Measurements from ENCODE around the gene IL10RB. TPM values are rescaled to one million over a fixed set of nuclear protein-coding genes. Genes with fewer than 3 reads are reported as not detected.

Gene IL10RB
- total RNA-seq, 6 experiments from 2014 or later = 10.5 to 24.2 (median 20.3) TPM

DNA sequence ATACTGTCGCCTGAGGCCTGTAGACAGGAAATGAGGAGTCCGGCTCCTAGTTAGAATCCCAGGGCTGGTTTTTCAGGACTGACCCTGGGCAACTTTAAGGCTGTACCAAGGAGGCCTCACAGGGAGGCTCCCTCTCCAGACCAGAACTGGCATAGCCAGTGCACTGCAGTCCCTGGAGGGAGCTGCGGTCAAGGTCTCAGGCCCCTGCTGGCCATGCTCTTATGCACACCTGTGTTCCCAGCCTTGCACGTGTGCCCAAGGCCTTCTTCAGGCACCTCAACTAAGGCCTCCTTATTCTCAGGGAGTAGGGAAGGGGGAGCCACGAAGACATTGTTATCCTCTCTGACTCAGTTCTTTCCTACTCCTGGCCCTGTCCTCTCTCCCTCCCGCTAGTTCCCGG lies 36.6 kb downstream of the IL10RB start:
- intact Hi-C loops (cut with DNase I) = no loop called here
- no peaks in the 10 kb centered on the region for H3K9me3 ChIP-seq
- TF ChIP-seq, protein P1, sequence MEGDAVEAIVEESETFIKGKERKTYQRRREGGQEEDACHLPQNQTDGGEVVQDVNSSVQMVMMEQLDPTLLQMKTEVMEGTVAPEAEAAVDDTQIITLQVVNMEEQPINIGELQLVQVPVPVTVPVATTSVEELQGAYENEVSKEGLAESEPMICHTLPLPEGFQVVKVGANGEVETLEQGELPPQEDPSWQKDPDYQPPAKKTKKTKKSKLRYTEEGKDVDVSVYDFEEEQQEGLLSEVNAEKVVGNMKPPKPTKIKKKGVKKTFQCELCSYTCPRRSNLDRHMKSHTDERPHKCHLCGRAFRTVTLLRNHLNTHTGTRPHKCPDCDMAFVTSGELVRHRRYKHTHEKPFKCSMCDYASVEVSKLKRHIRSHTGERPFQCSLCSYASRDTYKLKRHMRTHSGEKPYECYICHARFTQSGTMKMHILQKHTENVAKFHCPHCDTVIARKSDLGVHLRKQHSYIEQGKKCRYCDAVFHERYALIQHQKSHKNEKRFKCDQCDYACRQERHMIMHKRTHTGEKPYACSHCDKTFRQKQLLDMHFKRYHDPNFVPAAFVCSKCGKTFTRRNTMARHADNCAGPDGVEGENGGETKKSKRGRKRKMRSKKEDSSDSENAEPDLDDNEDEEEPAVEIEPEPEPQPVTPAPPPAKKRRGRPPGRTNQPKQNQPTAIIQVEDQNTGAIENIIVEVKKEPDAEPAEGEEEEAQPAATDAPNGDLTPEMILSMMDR (IDR thresholded peaks at IDR 0.05) = no peak
- TF ChIP-seq POLR2A (IDR thresholded peaks at IDR 0.05) = no peak
- no peak overlapping the region for H3K4me3 ChIP-seq
- no peak for DNase-seq
- H3K27me3 ChIP-seq = no peaks in the 10 kb centered on the region
- H3K4me1 ChIP-seq = peaks cover 0 to 39% (median 15%) of the 10 kb centered on the region in 4 donors
- ATAC-seq = no peak
- WGBS (ENCODE audit: insufficient coverage, low coverage, low lambda C conversion rate, missing lambda C conversion rate) = no CpG with 5 or more reads among the region's 7 CpGs
- no peak overlapping the region for H3K27ac ChIP-seq
- no peaks in the 10 kb centered on the region for H3K36me3 ChIP-seq

DNA sequence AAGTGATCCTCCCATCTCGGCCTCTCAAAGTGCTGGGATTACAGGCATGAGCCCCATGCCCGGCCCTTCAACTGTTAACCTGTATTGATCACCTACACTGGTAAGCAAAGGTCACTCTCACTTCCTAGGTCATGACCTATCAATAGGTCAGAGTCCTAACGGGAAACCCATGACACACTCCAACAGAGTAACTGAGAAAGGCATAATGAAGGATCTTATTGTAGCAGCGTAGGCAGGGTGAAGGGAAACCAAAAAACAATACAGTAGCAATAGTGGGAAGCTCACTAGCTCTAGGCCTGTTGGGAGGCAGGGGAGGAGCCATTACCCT lies 39.1 kb downstream of the IL10RB start:
- peak in 1 of 3 donors; percentile 38 for DNase-seq
- Histone ChIP-seq H3K9me3 (no peaks in the 10 kb centered on the region), H3K27me3 (no peaks in the 10 kb centered on the region), H3K4me1 (peaks cover 0 to 39% (median 15%) of the 10 kb centered on the region in 4 donors), H3K27ac (peak overlapping the region; percentile 40 to 61 (median 58)), H3K4me3 (no peak overlapping the region), H3K36me3 (no peaks in the 10 kb centered on the region)
- intact Hi-C loops (cut with DNase I) = no loop called here
- ATAC-seq = peak; percentile 81 to 93 (median 84)
- TF ChIP-seq, protein P1 (IDR thresholded peaks at IDR 0.05) = no peak
- TF ChIP-seq POLR2A (IDR thresholded peaks at IDR 0.05) = no peak
- WGBS (ENCODE audit: insufficient coverage, low coverage, low lambda C conversion rate, missing lambda C conversion rate) = 22% methylated on average over 4 of the region's 4 CpGs

DNA sequence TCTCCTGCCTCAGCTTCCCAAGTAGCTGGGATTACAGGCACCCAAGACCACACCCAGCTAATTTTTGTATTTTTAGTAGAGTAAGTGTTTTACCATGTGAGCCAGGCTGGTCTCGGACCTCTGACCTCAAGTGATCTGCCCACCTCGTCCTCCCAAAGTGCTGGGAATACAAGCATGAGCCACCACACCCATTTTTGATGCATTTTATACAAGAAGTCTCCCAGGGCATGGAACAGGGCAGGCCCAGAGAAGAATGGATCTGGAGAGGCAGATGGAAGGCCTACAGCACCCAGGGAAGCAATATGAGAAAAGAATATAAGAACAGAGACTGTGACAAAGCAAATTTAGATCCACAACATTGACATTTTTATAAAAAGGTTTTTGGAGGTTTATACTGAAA lies 39.8 kb downstream of the IL10RB start:
- H3K36me3 ChIP-seq = no peaks in the 10 kb centered on the region
- intact Hi-C loops (cut with DNase I) = no loop called here
- no peaks in the 10 kb centered on the region for H3K27me3 ChIP-seq
- no peaks in the 10 kb centered on the region for H3K9me3 ChIP-seq
- DNase-seq (no peak), ATAC-seq (no peak)
- no peak overlapping the region for H3K4me3 ChIP-seq
- H3K4me1 ChIP-seq = peaks cover 0 to 32% (median 15%) of the 10 kb centered on the region in 4 donors
- TF ChIP-seq, protein P1 (IDR thresholded peaks at IDR 0.05) = no peak
- TF ChIP-seq POLR2A (IDR thresholded peaks at IDR 0.05) = no peak
- peak overlapping the region in 2 of 3 donors; percentile 58 to 61 for H3K27ac ChIP-seq
- WGBS (ENCODE audit: insufficient coverage, low coverage, low lambda C conversion rate, missing lambda C conversion rate) = 75% methylated on average over 2 of the region's 2 CpGs

DNA sequence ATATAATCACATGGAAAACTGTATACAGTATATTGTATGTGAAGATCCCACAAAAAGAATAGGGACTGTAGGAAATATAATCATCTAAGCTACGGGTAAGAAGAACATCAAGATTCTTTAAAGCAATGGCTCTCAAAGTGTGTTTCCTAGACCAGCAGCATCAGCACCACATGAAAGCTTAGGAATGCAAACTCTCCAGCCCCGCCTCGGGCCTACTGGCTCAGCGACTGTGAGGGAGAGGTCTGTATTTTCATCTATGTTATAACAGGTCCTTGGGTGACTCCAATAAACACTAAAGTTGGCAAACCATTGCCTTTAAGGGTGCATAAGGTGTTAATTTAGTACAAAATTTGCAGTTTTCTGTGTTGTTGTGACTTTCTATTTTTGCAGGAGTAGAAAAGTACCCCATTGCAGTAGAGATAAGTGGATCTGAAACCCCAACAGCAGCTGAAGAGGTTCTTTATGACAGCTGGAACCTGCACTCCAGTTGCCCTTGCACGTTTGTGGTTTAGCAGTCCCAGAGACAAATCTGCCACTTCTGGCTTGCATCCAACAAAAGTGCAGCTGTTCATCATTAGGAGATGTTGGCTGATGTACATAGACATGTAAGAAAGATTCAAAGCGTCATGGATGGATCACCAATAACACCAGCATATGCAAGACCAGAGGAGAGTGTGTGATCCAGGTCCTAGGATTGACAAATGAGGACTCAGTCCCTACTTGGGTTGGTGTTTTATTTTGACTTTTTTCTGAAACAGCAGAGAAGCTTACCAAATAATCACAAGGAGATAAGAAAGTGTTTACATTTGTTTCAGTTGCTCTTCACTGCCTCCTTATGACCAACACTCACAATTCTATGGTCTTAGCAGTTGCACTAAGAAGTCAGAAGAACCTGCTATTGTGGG lies 42.7 kb downstream of the IL10RB start:
- intact Hi-C loops (cut with DNase I) = no loop called here

More for the DNA sequence above, 42.7 kb downstream of the IL10RB start:
- H3K36me3 ChIP-seq = no peaks in the 10 kb centered on the region
- H3K4me3 ChIP-seq = no peak overlapping the region
- H3K4me1 ChIP-seq = peaks cover 0 to 20% (median 9%) of the 10 kb centered on the region in 4 donors
- DNase-seq = no peak
- H3K27me3 ChIP-seq = no peaks in the 10 kb centered on the region
- H3K9me3 ChIP-seq = no peaks in the 10 kb centered on the region
- ATAC-seq = no peak
- TF ChIP-seq POLR2A (IDR thresholded peaks at IDR 0.05) = no peak
- TF ChIP-seq, protein P1 (IDR thresholded peaks at IDR 0.05) = peak in 1 of 4 donors; percentile 6
- no peak overlapping the region for H3K27ac ChIP-seq
- 57% methylated on average over 6 of the region's 6 CpGs for WGBS (ENCODE audit: insufficient coverage, low coverage, low lambda C conversion rate, missing lambda C conversion rate)

Data from right lobe of liver (tissue), 6 donors.